BE2C (cell line): ENCODE data around the gene PDK2.

Experiments used
- DNase-seq: peaks from one replicate; pipeline ENCODE4 v3.0.0-alpha.2; 2020
- H3K27me3 ChIP-seq: fragments of 250-450 bp; sonication (Bioruptor Pico); 2 replicates; pipeline ENCODE4 v1.5.1; 2020; ENCODE audit warnings: mild to moderate bottlenecking
- H3K36me3 ChIP-seq: fragments of 250-450 bp; sonication (Bioruptor Pico); 2 replicates; pipeline ENCODE4 v1.5.1; 2020; ENCODE audit warnings: mild to moderate bottlenecking
- H3K4me1 ChIP-seq: fragments of 250-450 bp; sonication (Bioruptor Pico); 2 replicates; pipeline ENCODE4 v1.5.1; 2020
- H3K4me3 ChIP-seq: 2 replicates; pipeline ENCODE4 v1.5.1; 2011; ENCODE audit warnings: low read depth, low read length
- H3K9me3 ChIP-seq: fragments of 250-450 bp; sonication (Bioruptor Pico); 2 replicates; pipeline ENCODE4 v1.5.1; 2020
- CTCF ChIP-seq: IDR thresholded peaks from 2 replicates; pipeline ENCODE4 v1.5.1; 2012; ENCODE audit warnings: mild to moderate bottlenecking, low read depth, low read length

The PDK2 gene

DNA sequence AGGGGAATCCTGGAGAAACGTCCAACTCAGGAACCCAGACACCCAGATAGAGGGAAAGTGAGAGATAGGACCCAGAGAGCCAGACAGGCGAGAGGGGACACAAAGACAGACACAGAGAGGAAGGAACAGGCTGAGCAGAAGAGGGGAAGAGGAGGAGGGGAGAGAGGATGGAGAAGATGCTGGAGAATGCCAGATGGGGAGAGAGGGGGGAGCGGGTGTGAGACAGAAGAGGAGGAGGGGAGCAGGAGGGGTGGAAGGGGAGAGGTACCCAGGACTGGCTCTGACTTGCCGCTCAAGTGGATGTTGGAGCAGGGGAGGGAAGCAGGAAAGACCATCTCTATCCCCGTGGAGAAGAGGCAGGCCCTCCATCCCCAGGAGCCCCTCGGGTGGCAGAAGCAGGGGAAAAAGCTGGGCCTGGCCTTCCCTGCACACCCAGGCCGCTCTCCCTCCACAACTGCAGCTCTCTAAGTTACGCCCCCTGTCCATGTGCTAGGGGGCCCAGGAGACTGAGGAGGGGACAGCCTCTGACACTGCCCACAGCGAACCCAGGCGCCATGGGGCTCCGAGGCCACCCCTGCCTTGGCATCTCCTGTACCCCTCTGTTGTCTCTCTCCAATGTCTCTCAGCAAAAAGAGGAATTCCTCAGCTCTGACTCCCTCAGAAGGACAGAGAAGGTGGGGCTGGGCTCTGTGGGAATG, 50.5 kb downstream of the PDK2 start:
- Histone ChIP-seq H3K27me3 (no peaks in the 10 kb centered on the region), H3K36me3 (peaks cover 66% of the 10 kb centered on the region), H3K4me3 (no peak overlapping the region), H3K9me3 (no peaks in the 10 kb centered on the region), H3K4me1 (peaks cover 4% of the 10 kb centered on the region)
- TF ChIP-seq CTCF: no peak
- no peak for DNase-seq

GRCh38 chr17:50146230-50146926, 51.2 kb downstream of the PDK2 start:
- Histone ChIP-seq H3K9me3 (no peaks in the 10 kb centered on the region), H3K36me3 (peaks cover 59% of the 10 kb centered on the region), H3K4me1 (no peaks in the 10 kb centered on the region), H3K4me3 (peak overlapping the region; percentile 92), H3K27me3 (no peaks in the 10 kb centered on the region)
- 0 out of 2 replicates have a peak, but pooled peaks have one; percentile 13 for TF ChIP-seq CTCF
- DNase-seq: no peak

GRCh38 chr17:50146927-50147665, 51.9 kb downstream of the PDK2 start:
- no peak for TF ChIP-seq CTCF
- H3K36me3 ChIP-seq: peaks cover 52% of the 10 kb centered on the region
- peaks cover under 1% of the 10 kb centered on the region for H3K4me1 ChIP-seq
- no peak for DNase-seq
- peak overlapping the region; percentile 92 for H3K4me3 ChIP-seq
- H3K27me3 ChIP-seq: no peaks in the 10 kb centered on the region
- H3K9me3 ChIP-seq: no peaks in the 10 kb centered on the region

- no peaks in the 10 kb centered on the region for H3K9me3 ChIP-seq
- peaks cover 45% of the 10 kb centered on the region for H3K36me3 ChIP-seq
- DNase-seq: no peak
- H3K27me3 ChIP-seq: no peaks in the 10 kb centered on the region
- peaks cover 8% of the 10 kb centered on the region for H3K4me1 ChIP-seq
- peak overlapping the region; percentile 92 for H3K4me3 ChIP-seq
- TF ChIP-seq CTCF: no peak
Observed at GRCh38 chr17:50147841-50148225, 52.7 kb downstream of the PDK2 start.

- TF ChIP-seq CTCF: peak; percentile 15; the same call in 1 of the 2 replicates
- DNase-seq: peak; percentile 42
- Histone ChIP-seq H3K4me3 (peak overlapping the region; percentile 92), H3K4me1 (peaks cover 10% of the 10 kb centered on the region), H3K27me3 (no peaks in the 10 kb centered on the region), H3K36me3 (peaks cover 40% of the 10 kb centered on the region), H3K9me3 (no peaks in the 10 kb centered on the region)
Observed at GRCh38 chr17:50148226-50149090, 53.3 kb downstream of the PDK2 start.
